K562 (cell line): ENCODE results near the gene ZNF30. TPM values are rescaled to one million over a fixed set of nuclear protein-coding genes. Genes with fewer than 3 reads are reported as not detected.

Experiments used
- ATAC-seq: fragments of 200-7000 bp; cut with Tn5 transposase; 3 replicates; pipeline ENCODE4 v1.9.1; 2020; ENCODE audit warnings: moderate library complexity
- BruUV-seq: library from RNA; stranded (reverse); fragments of 400-500 nt; replicated peaks from 2 replicates; lab custom pipeline; 2021; lab: Mats Ljungman, UMichigan
- CTCF ChIA-PET: fragments of 300-600 bp; formaldehyde crosslinking; extraction: SDS; loops from one replicate; lab custom pipeline; 2021; ENCODE audit warnings: low intra/inter-chr PET ratio; lab: Yijun Ruan, JAX
- POLR2A ChIA-PET: fragments of 300-600, 350-650 bp; sonication (Branson Sonifier 250); formaldehyde crosslinking; extraction: SDS; loops from one replicate; lab custom pipeline; 2021; ENCODE audit warnings: antibody characterized with exemption, inconsistent platforms; lab: Yijun Ruan, JAX
- DNase-seq, 4 experiments: peaks; one replicate each; pipeline versions ENCODE4 v3.0.0 to v3.0.0-alpha.2; 2011 to 2018; ENCODE audit warnings: low spot score in 3 of 4, mixed read lengths in 3 of 4; ENCODE audit errors: extremely low read depth in 1 of 4
- FAIRE-seq: peaks from 2 replicates; lab custom pipeline; 2011; peaks lifted over from hg19 to GRCh38; lab: Jason Lieb, UNC
- H2AFZ ChIP-seq: 2 replicates; pipeline ENCODE4 v1.6.0; 2011; ENCODE audit warnings: low read depth, low read length, control low read depth, inconsistent platforms
- H3K27ac ChIP-seq: fragments of 200-600 bp; 3 replicates; pipeline ENCODE4 v1.8.0; 2011; ENCODE audit warnings: low read depth, mild to moderate bottlenecking, control low read depth, inconsistent platforms, low read length, moderate library complexity, mixed read lengths; ENCODE audit errors: extremely low read depth
- H3K27me3 ChIP-seq, 2 experiments: fragments of 300-600 bp in 1 of 2; 2 replicates in 1 of 2; 3 replicates in 1 of 2; pipeline versions ENCODE4 v1.6.0 to v1.8.0; 2011; ENCODE audit warnings: inconsistent platforms in 2 of 2, low read length in 2 of 2, mild to moderate bottlenecking in 1 of 2, mixed read lengths in 1 of 2, moderate library complexity in 1 of 2; ENCODE audit not compliant: control insufficient read depth in 2 of 2, insufficient read depth in 2 of 2
- H3K36me3 ChIP-seq: fragments of 300-600 bp; 3 replicates; pipeline ENCODE4 v1.8.0; 2011; ENCODE audit warnings: mild to moderate bottlenecking, low read length, inconsistent platforms; ENCODE audit not compliant: control insufficient read depth, insufficient read depth
- H3K4me1 ChIP-seq, 2 experiments: fragments of 200-600 bp in 1 of 2; replicated peaks in 1 of 2; 2 replicates in 1 of 2; 3 replicates in 1 of 2; pipeline versions ENCODE4 v1.5.1 to v1.8.0; 2011; ENCODE audit warnings: inconsistent platforms in 2 of 2, low read length in 2 of 2, mild to moderate bottlenecking in 1 of 2, mixed read lengths in 1 of 2, moderate library complexity in 1 of 2; ENCODE audit not compliant: control insufficient read depth in 2 of 2, insufficient read depth in 2 of 2
- H3K4me2 ChIP-seq: 2 replicates; pipeline ENCODE4 v1.6.1; 2011; ENCODE audit warnings: low read length, control low read depth, inconsistent platforms, mixed read lengths; ENCODE audit not compliant: insufficient read depth
- H3K4me3 ChIP-seq: fragments of 200-600 bp; sonication (generic), shearing (Covaris generic); 2 replicates; pipeline ENCODE4 v1.5.1; 2016; ENCODE audit warnings: control low read depth, inconsistent platforms
- H3K79me2 ChIP-seq: fragments of 200-600 bp; 3 replicates; pipeline ENCODE4 v1.8.0; 2011; ENCODE audit warnings: low read length, inconsistent platforms; ENCODE audit not compliant: control insufficient read depth, insufficient read depth
- H3K9ac ChIP-seq, 2 experiments: 2 replicates each; pipeline versions ENCODE4 v1.6.0 to v1.6.1; 2011; ENCODE audit warnings: low read depth in 2 of 2, low read length in 2 of 2, control low read depth in 1 of 2, inconsistent platforms in 1 of 2, mild to moderate bottlenecking in 1 of 2, mixed read lengths in 1 of 2; ENCODE audit not compliant: insufficient read depth in 1 of 2
- H3K9me1 ChIP-seq: one replicate; pipeline ENCODE4 v1.6.0; 2011; ENCODE audit warnings: inconsistent platforms, mild to moderate bottlenecking, low read length, moderate library complexity; ENCODE audit not compliant: control insufficient read depth, insufficient read depth
- H3K9me3 ChIP-seq: replicated peaks from 2 replicates; pipeline ENCODE4 v1.5.1; 2011; ENCODE audit warnings: low read depth, low read length, inconsistent platforms; ENCODE audit not compliant: control insufficient read depth, insufficient read depth
- H4K20me1 ChIP-seq: replicated peaks from 2 replicates; pipeline ENCODE4 v1.6.1; 2011; ENCODE audit warnings: low read length, inconsistent platforms, mixed read lengths; ENCODE audit not compliant: control insufficient read depth, insufficient read depth
- CBX1 ChIP-seq: sonication (generic); IDR thresholded peaks from 2 replicates; pipeline ENCODE4 v1.6.1; 2016; ENCODE audit warnings: antibody characterized with exemption, low read depth, mild to moderate bottlenecking
- CBX5 ChIP-seq: IDR thresholded peaks from 2 replicates; pipeline ENCODE4 v1.6.1; 2014; ENCODE audit warnings: low read depth, borderline replicate concordance
- EHMT2 ChIP-seq: fragments of 450-650 bp; IDR thresholded peaks from 2 replicates; pipeline ENCODE4 v1.6.1; 2018; ENCODE audit warnings: antibody characterized with exemption
- EZH2 ChIP-seq: IDR thresholded peaks from 2 replicates; pipeline ENCODE4 v1.6.1; 2012; ENCODE audit warnings: low read depth, mild to moderate bottlenecking, inconsistent platforms, low read length, borderline replicate concordance
- HDAC1 ChIP-seq, 2 experiments: fragments of 450-650 bp; IDR thresholded peaks; 2 replicates each; pipeline ENCODE4 v1.6.1; 2016 to 2017; ENCODE audit warnings: inconsistent platforms in 1 of 2, mild to moderate bottlenecking in 1 of 2, moderate library complexity in 1 of 2
- HIVEP1 ChIP-seq: fragments of 250-450 bp; sonication (Bioruptor Pico); IDR thresholded peaks from 2 replicates; pipeline ENCODE4 v1.4.0; 2020; ENCODE audit warnings: mild to moderate bottlenecking
- MTA1 ChIP-seq: fragments of 450-650 bp; IDR thresholded peaks from 2 replicates; pipeline ENCODE4 v1.6.1; 2017; ENCODE audit warnings: borderline replicate concordance
- RBM25 ChIP-seq: fragments of 200-400 bp; formaldehyde crosslinking; IDR thresholded peaks from 2 replicates; pipeline ENCODE4 v1.6.1; 2018; ENCODE audit warnings: low read length, low read depth, moderate library complexity; ENCODE audit not compliant: severe bottlenecking
- SAFB ChIP-seq: fragments of 200-400 bp; formaldehyde crosslinking; IDR thresholded peaks from 2 replicates; pipeline ENCODE4 v1.6.1; 2017; ENCODE audit warnings: low read depth, low read length, borderline replicate concordance
- SMARCB1 ChIP-seq: IDR thresholded peaks from 2 replicates; pipeline ENCODE4 v1.6.1; 2011; ENCODE audit warnings: improper control_type of control experiment, low read depth; ENCODE audit not compliant: insufficient read length
- SREBF1 ChIP-seq: fragments of 150-350 bp; IDR thresholded peaks from 2 replicates; pipeline ENCODE4 v1.6.1; 2014; ENCODE audit warnings: antibody characterized with exemption, low read depth, low read length, borderline replicate concordance
- SRSF1 ChIP-seq: fragments of 200-400 bp; formaldehyde crosslinking; IDR thresholded peaks from 2 replicates; pipeline ENCODE4 v1.6.1; 2017; ENCODE audit warnings: mild to moderate bottlenecking, low read depth, low read length, moderate library complexity
- SRSF7 ChIP-seq: fragments of 200-400 bp; formaldehyde crosslinking; optimal IDR thresholded peaks from 2 replicates; pipeline ENCODE3; 2017; ENCODE audit warnings: mild to moderate bottlenecking, low read depth, low read length
- TEAD1 ChIP-seq, 2 experiments: fragments of 450-650 bp in 1 of 2; sonication (generic) in 1 of 2; formaldehyde crosslinking; IDR thresholded peaks; 2 replicates each; pipeline versions ENCODE4 v1.4.0 to v1.8.0; 2020 to 2022; ENCODE audit warnings: mild to moderate bottlenecking in 2 of 2, missing genetic modification reagents in 1 of 2
- TRIM24 ChIP-seq, 2 experiments: fragments of 450-650 bp; IDR thresholded peaks; 2 replicates each; pipeline ENCODE4 v1.6.1; 2016
- TRIM28 ChIP-seq: fragments of 450-650 bp; IDR thresholded peaks from 2 replicates; pipeline ENCODE4 v1.6.1; 2017
- ZBTB33 ChIP-seq: sonication (generic); formaldehyde crosslinking; IDR thresholded peaks from 2 replicates; pipeline ENCODE4 v1.8.1; 2023; ENCODE audit warnings: mild to moderate bottlenecking, missing genetic modification reagents
- ZEB2 ChIP-seq: fragments of 450-650 bp; IDR thresholded peaks from 2 replicates; pipeline ENCODE4 v1.6.1; 2016
- ZNF124 ChIP-seq: sonication (generic); formaldehyde crosslinking; IDR thresholded peaks from 2 replicates; pipeline ENCODE4 v1.8.1; 2022; ENCODE audit warnings: missing genetic modification reagents
- ZNF239 ChIP-seq: fragments of 250-450 bp; sonication (Bioruptor Pico); IDR thresholded peaks from 2 replicates; pipeline ENCODE4 v1.4.0; 2020; ENCODE audit warnings: mild to moderate bottlenecking
- ZNF280A ChIP-seq: fragments of 450-650 bp; IDR thresholded peaks from 2 replicates; pipeline ENCODE4 v1.6.1; 2018; ENCODE audit warnings: mild to moderate bottlenecking, low read depth; ENCODE audit not compliant: partially characterized antibody
- ZNF444 ChIP-seq: fragments of 250-450 bp; sonication (Bioruptor Pico); IDR thresholded peaks from 2 replicates; pipeline ENCODE4 v1.4.0; 2020; ENCODE audit warnings: mild to moderate bottlenecking, moderate library complexity
- WGBS: fragments of 100-300 bp; shearing (Covaris generic); methylation state at CpG from one replicate; pipeline ENCODE4 v1.1.6; 2016; ENCODE audit warnings: low coverage, mixed read lengths; ENCODE audit not compliant: insufficient coverage; ENCODE audit errors: missing lambda C conversion rate; 5-methylcytosine and 5-hydroxymethylcytosine counted together
- in situ Hi-C: fragments of 300-500 bp; cut with MboI; formaldehyde crosslinking; loops from 4 replicates; pipeline ENCODE4 v1.15.0; 2018; ENCODE audit warnings: inconsistent platforms, mixed read lengths
- intact Hi-C: fragments of 100-400 bp; cut with micrococcal nuclease; formaldehyde crosslinking; loops from 2 replicates; pipeline ENCODE4 v1.14.2; 2022
- polyA plus RNA-seq, 8 experiments: library from polyadenylated mRNA; depleted of rRNA in 4 of 8; stranded (reverse) in 5 of 8; unstranded in 3 of 8; fragments of >200 nt; fragmentation: Nextera tagmentation in 2 of 8; fragmentation: Illumina TruSeq in 1 of 8; extraction: Ambion mirVana in 2 of 8; extraction: Trizol in 1 of 8; gene quantifications; 2 replicates each; pipeline versions ENCODE4 v1.2.1 to v1.2.3, GENCODE V29; 2011 to 2014; ENCODE audit warnings: inconsistent platforms in 1 of 8, missing spikeins in 1 of 8
- total RNA-seq, 7 experiments: library from RNA; depleted of rRNA in 6 of 7; stranded (reverse); fragments of >200 nt in 6 of 7; fragmentation: Illumina TruSeq in 2 of 7; extraction: Trizol in 2 of 7; gene quantifications; 2 replicates each; pipeline versions ENCODE4 v1.2.1 to v1.2.3, GENCODE V29; 2011 to 2021; ENCODE audit warnings: low replicate concordance in 1 of 7
- TF ChIP-seq, protein P1 (sequence below): sonication (generic); formaldehyde crosslinking; IDR thresholded peaks from 2 replicates; pipeline ENCODE4 v1.5.0; 2020; ENCODE audit warnings: missing genetic modification reagents

The ZNF30 gene
- total and polyA plus RNA-seq, 9 of the 15 experiments (the other 6 are each of a cell fraction or from before 2014, with no cell fraction given) = 7.3 to 13.4 (median 10.6) TPM

- H3K79me2 ChIP-seq = no peaks in the 10 kb centered on the region
- H3K4me1 ChIP-seq = peaks cover 23 to 29% of the 10 kb centered on the region in 2 experiments; a peak in 4 of 5 replicates
- H2AFZ ChIP-seq = no peak overlapping the region
- no peak overlapping the region for H3K4me2 ChIP-seq
- POLR2A ChIA-PET = no interaction called here
- no peaks in the 10 kb centered on the region for H4K20me1 ChIP-seq
- no peak for FAIRE-seq
- no peak overlapping the region for H3K4me3 ChIP-seq
- H3K36me3 ChIP-seq = no peaks in the 10 kb centered on the region
- H3K9me1 ChIP-seq = no peaks in the 10 kb centered on the region
- DNase-seq = peak in 1 of 4 experiments; percentile 27
- H3K9ac ChIP-seq = no peak overlapping the region
- BruUV-seq = no TSS peak
- 40% methylated on average over 3 of the region's 3 CpGs for WGBS
- peaks cover 12% of the 10 kb centered on the region for H3K9me3 ChIP-seq
- H3K27me3 ChIP-seq = no peaks in the 10 kb centered on the region
- in situ Hi-C loops (no loop called here), intact Hi-C loops (no loop called here)
- H3K27ac ChIP-seq = no peak overlapping the region
- ATAC-seq = no peak
- CTCF ChIA-PET = no interaction called here
- TF ChIP-seq EHMT2 (0 out of 2 replicates have a peak, but pooled peaks have one; percentile 8), ZNF124 (CRISPR knock-in tag) (no peak), TEAD1 (CRISPR knock-in tag; IDR thresholded peaks at IDR 0.05) (no peak), SRSF1 (no peak), SRSF7 (no peak), SMARCB1 (no peak), TRIM24 (IDR thresholded peaks at IDR 0.05) (peak in 1 of 2 experiments; percentile 74; a peak in 2 of 4 replicates), SREBF1 (no peak), TRIM28 (peak; percentile 85), ZNF280A (peak; percentile 80), RBM25 (no peak), ZEB2 (0 out of 2 replicates have a peak, but pooled peaks have one; percentile 32), CBX5 (peak; percentile 97), ZBTB33 (peak; percentile 96), MTA1 (no peak), SAFB (no peak), ZNF444 (CRISPR knock-in tag) (no peak), HDAC1 (IDR thresholded peaks at IDR 0.05) (no peak), HIVEP1 (CRISPR knock-in tag) (no peak), ZNF239 (CRISPR knock-in tag) (no peak), EZH2 (no peak), CBX1 (peak; percentile 93; the same call in 1 of the 2 replicates)
- TF ChIP-seq, protein P1, sequence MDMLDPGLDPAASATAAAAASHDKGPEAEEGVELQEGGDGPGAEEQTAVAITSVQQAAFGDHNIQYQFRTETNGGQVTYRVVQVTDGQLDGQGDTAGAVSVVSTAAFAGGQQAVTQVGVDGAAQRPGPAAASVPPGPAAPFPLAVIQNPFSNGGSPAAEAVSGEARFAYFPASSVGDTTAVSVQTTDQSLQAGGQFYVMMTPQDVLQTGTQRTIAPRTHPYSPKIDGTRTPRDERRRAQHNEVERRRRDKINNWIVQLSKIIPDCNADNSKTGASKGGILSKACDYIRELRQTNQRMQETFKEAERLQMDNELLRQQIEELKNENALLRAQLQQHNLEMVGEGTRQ (CRISPR knock-in tag) = no peak
Observed at GRCh38 chr19:34976611-34977010, 49.9 kb downstream of the ZNF30 start.
